CD14-positive monocyte (primary cell): ENCODE data around the gene NPR3. TPM values are rescaled to one million over a fixed set of nuclear protein-coding genes. Genes with fewer than 3 reads are reported as not detected.

Source experiments
- DNase-seq, 3 donors: peaks; one replicate each; pipeline ENCODE4 v3.0.0-alpha.2; 2011 to 2022
- H2AFZ ChIP-seq: 2 replicates; pipeline ENCODE4 v1.6.0; 2012; ENCODE audit warnings: mild to moderate bottlenecking, low read depth, low read length, inconsistent platforms; ENCODE audit not compliant: insufficient read depth, poor library complexity, severe bottlenecking
- H3K27ac ChIP-seq, 2 donors: 1 replicate in 1 of 2; 2 replicates in 1 of 2; pipeline ENCODE4 v1.5.1; 2012 to 2013; ENCODE audit warnings: low read length in 2 of 2, control low read depth in 1 of 2, inconsistent platforms in 1 of 2, low read depth in 1 of 2, mild to moderate bottlenecking in 1 of 2
- H3K27me3 ChIP-seq, 2 donors: one replicate each; pipeline versions ENCODE4 v1.6.0 to v1.6.1; 2011 to 2013; ENCODE audit warnings: low read length in 2 of 2; ENCODE audit not compliant: control insufficient read depth in 2 of 2, insufficient read depth in 2 of 2
- H3K36me3 ChIP-seq, 2 donors: replicated peaks in 1 of 2; 1 replicate in 1 of 2; 2 replicates in 1 of 2; pipeline versions ENCODE4 v1.5.1 to v1.6.1; 2012 to 2013; ENCODE audit warnings: low read length in 2 of 2, control low read depth in 1 of 2, inconsistent platforms in 1 of 2, mild to moderate bottlenecking in 1 of 2; ENCODE audit not compliant: insufficient read depth in 2 of 2, control insufficient read depth in 1 of 2
- H3K4me1 ChIP-seq, 2 donors: 1 replicate in 1 of 2; 2 replicates in 1 of 2; pipeline versions ENCODE4 v1.5.1 to v1.6.1; 2012 to 2013; ENCODE audit warnings: low read length in 2 of 2, control low read depth in 1 of 2, inconsistent platforms in 1 of 2, mild to moderate bottlenecking in 1 of 2, moderate library complexity in 1 of 2; ENCODE audit not compliant: insufficient read depth in 2 of 2, control insufficient read depth in 1 of 2
- H3K4me2 ChIP-seq: replicated peaks from 2 replicates; pipeline ENCODE3; 2012; ENCODE audit warnings: low read length, moderate library complexity, mild to moderate bottlenecking; ENCODE audit not compliant: poor library complexity, severe bottlenecking; ENCODE audit errors: extremely low read depth
- H3K4me3 ChIP-seq, 3 experiments: fragments of 200-600 bp in 1 of 3; sonication (generic) in 1 of 3; replicated peaks in 1 of 3; 1 replicate in 2 of 3; 2 replicates in 1 of 3; pipeline ENCODE4 v1.5.1; 2011 to 2013; ENCODE audit warnings: low read length in 3 of 3, mild to moderate bottlenecking in 3 of 3, control low read depth in 2 of 3, low read depth in 2 of 3, inconsistent platforms in 1 of 3, moderate library complexity in 1 of 3
- H3K79me2 ChIP-seq: 2 replicates; pipeline ENCODE4 v1.6.0; 2012; ENCODE audit warnings: mild to moderate bottlenecking, control low read depth, inconsistent platforms, low read length, moderate library complexity; ENCODE audit not compliant: insufficient read depth
- H3K9ac ChIP-seq: 2 replicates; pipeline ENCODE4 v1.6.0; 2017; ENCODE audit warnings: low read length, mild to moderate bottlenecking; ENCODE audit not compliant: insufficient read depth, poor library complexity, severe bottlenecking
- H3K9me3 ChIP-seq, 2 donors: replicated peaks in 1 of 2; 1 replicate in 1 of 2; 2 replicates in 1 of 2; pipeline versions ENCODE4 v1.5.1 to v1.6.1; 2012 to 2013; ENCODE audit warnings: low read length in 2 of 2, control low read depth in 1 of 2; ENCODE audit not compliant: control insufficient read depth in 1 of 2, insufficient read depth in 1 of 2
- H4K20me1 ChIP-seq: 2 replicates; pipeline ENCODE4 v1.6.0; 2012; ENCODE audit warnings: mild to moderate bottlenecking, low read length, control low read depth, moderate library complexity; ENCODE audit not compliant: insufficient read depth
- H3K27ac Mint-ChIP-seq, 7 donors: one replicate each; pipeline ENCODE4 v1.8.0; 2020; ENCODE audit warnings: mild to moderate bottlenecking in 7 of 7, mixed read lengths in 7 of 7, moderate library complexity in 6 of 7, inconsistent platforms in 2 of 7
- H3K27me3 Mint-ChIP-seq, 3 donors: one replicate each; pipeline ENCODE4 v1.8.0; 2021 to 2022; ENCODE audit warnings: low read depth in 3 of 3, mild to moderate bottlenecking in 3 of 3, mixed read lengths in 3 of 3, moderate library complexity in 3 of 3, inconsistent platforms in 1 of 3
- H3K36me3 Mint-ChIP-seq, 2 donors: one replicate each; pipeline ENCODE4 v1.8.0; 2020; ENCODE audit warnings: mixed read lengths in 2 of 2, inconsistent platforms in 1 of 2, mild to moderate bottlenecking in 1 of 2
- H3K4me1 Mint-ChIP-seq: one replicate; pipeline ENCODE4 v1.8.0; 2020; ENCODE audit warnings: mild to moderate bottlenecking, mixed read lengths
- H3K4me3 Mint-ChIP-seq, 2 donors: one replicate each; pipeline ENCODE4 v1.8.0; 2020; ENCODE audit warnings: mild to moderate bottlenecking in 2 of 2, mixed read lengths in 2 of 2, moderate library complexity in 1 of 2
- H3K9me3 Mint-ChIP-seq, 7 donors: one replicate each; pipeline ENCODE4 v1.8.0; 2020 to 2022; ENCODE audit warnings: mixed read lengths in 7 of 7, mild to moderate bottlenecking in 6 of 7, moderate library complexity in 6 of 7, inconsistent platforms in 2 of 7
- WGBS: methylation state at CpG from one replicate; pipeline ENCODE4 v1.1.5; 2013; ENCODE audit warnings: missing lambda C conversion rate; ENCODE audit not compliant: insufficient coverage; 5-methylcytosine and 5-hydroxymethylcytosine counted together
- intact Hi-C, 2 donors: fragments of 100-400 bp; cut with micrococcal nuclease; formaldehyde crosslinking; loops; one replicate each; pipeline versions ENCODE4 v1.15.0 to v1.15.1; 2023
- polyA plus RNA-seq, 3 donors: library from polyadenylated mRNA; depleted of rRNA in 1 of 3; unstranded in 2 of 3; stranded (reverse) in 1 of 3; fragments of 300-500 nt in 2 of 3; fragments of >200 nt in 1 of 3; fragmentation: Illumina TruSeq in 2 of 3; gene quantifications; 1 replicate in 2 of 3; 2 replicates in 1 of 3; pipeline ENCODE4 v1.2.3, GENCODE V29; 2012 to 2021
- TF ChIP-seq, protein P1 (sequence below): fragments of 200-600 bp; IDR thresholded peaks from one replicate; pipeline ENCODE4 v1.8.0; 2022; ENCODE audit warnings: antibody characterized with exemption, mild to moderate bottlenecking

The NPR3 gene
- polyA plus RNA-seq, 3 donors = not detected

DNA sequence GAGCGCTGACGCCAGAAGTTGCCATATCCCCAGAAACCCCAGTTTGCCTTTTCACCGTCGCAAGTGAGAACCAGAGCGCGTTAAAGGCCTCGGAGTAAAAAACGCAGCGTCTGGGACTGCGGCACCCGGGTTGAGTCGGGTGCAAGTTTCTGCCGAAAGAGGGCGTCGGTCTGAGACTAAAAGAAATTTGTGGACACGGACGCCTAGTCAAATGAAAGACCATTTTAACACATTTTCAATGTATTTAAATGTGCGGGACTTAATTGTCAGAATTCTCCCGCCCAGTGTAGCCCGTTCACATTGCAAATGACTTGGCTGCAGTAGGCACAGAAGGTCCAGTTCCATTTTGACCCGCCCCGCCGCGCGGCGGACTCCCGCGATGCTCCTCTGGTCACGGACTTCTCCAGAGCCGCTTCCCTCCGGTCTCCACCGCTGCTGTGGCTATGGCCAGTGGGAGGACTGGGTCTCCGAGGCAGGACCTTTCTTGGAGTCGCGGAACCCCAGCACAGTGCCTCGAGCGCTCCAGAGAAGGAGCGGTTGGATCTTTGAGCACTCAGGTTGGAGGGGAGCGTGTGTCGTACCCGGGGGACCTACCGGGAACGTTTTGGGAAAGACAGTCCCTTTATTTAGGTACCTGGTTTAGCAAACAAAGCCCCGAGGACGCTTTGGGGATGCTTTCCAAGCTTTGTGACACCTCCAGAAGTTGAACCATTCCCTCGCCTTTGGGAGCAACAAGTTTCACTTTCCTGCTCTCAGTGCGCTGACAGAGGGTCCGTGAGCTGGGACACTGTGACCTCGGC, 1.2 kb upstream of the NPR3 start:
- H3K4me3 ChIP-seq = peak overlapping the region; percentile 49 to 91 (median 50)
- TF ChIP-seq, protein P1, sequence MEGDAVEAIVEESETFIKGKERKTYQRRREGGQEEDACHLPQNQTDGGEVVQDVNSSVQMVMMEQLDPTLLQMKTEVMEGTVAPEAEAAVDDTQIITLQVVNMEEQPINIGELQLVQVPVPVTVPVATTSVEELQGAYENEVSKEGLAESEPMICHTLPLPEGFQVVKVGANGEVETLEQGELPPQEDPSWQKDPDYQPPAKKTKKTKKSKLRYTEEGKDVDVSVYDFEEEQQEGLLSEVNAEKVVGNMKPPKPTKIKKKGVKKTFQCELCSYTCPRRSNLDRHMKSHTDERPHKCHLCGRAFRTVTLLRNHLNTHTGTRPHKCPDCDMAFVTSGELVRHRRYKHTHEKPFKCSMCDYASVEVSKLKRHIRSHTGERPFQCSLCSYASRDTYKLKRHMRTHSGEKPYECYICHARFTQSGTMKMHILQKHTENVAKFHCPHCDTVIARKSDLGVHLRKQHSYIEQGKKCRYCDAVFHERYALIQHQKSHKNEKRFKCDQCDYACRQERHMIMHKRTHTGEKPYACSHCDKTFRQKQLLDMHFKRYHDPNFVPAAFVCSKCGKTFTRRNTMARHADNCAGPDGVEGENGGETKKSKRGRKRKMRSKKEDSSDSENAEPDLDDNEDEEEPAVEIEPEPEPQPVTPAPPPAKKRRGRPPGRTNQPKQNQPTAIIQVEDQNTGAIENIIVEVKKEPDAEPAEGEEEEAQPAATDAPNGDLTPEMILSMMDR = peak; percentile 68
- Mint-ChIP-seq H3K4me1 (peaks cover 62% of the 10 kb centered on the region), H3K36me3 (peaks cover 3 to 12% of the 10 kb centered on the region in 2 donors), H3K4me3 (peak overlapping the region; percentile 87 to 90), H3K27ac (peak overlapping the region in 1 of 7 donors; percentile 13), H3K9me3 (peaks cover 3 to 18% (median 9%) of the 10 kb centered on the region in 7 donors), H3K27me3 (peaks cover 63 to 73% (median 70%) of the 10 kb centered on the region in 3 donors)
- H3K4me1 ChIP-seq = peaks cover 50 to 61% of the 10 kb centered on the region in 2 donors
- peak; percentile 9 to 23 (median 18) for DNase-seq
- H4K20me1 ChIP-seq = no peaks in the 10 kb centered on the region
- H3K27me3 ChIP-seq = peaks cover 31 to 76% of the 10 kb centered on the region in 2 donors
- under 1% methylated on average over 46 of the region's 49 CpGs for WGBS
- H2AFZ ChIP-seq = peak overlapping the region; percentile 87
- peak overlapping the region; percentile 98 for H3K4me2 ChIP-seq
- H3K79me2 ChIP-seq = no peaks in the 10 kb centered on the region
- H3K36me3 ChIP-seq = no peaks in the 10 kb centered on the region
- H3K27ac ChIP-seq = no peak overlapping the region
- intact Hi-C loops = no loop called here
- peak overlapping the region; percentile 4 for H3K9ac ChIP-seq
- H3K9me3 ChIP-seq = peaks cover 0 to 26% of the 10 kb centered on the region in 2 donors

- Mint-ChIP-seq H3K27ac (no peak overlapping the region), H3K4me3 (peak overlapping the region; percentile 59 to 90), H3K36me3 (peaks cover 3 to 13% of the 10 kb centered on the region in 2 donors), H3K27me3 (peaks cover 75 to 83% (median 77%) of the 10 kb centered on the region in 3 donors), H3K9me3 (peaks cover 0 to 12% (median 3%) of the 10 kb centered on the region in 7 donors), H3K4me1 (peaks cover 62% of the 10 kb centered on the region)
- peak overlapping the region; percentile 71 for H3K4me2 ChIP-seq
- H3K9me3 ChIP-seq = peaks cover 0 to 26% of the 10 kb centered on the region in 2 donors
- no peaks in the 10 kb centered on the region for H3K36me3 ChIP-seq
- no peak for DNase-seq
- peak overlapping the region in 1 of 3 experiments; percentile 67 for H3K4me3 ChIP-seq
- H3K4me1 ChIP-seq = peaks cover 50 to 61% of the 10 kb centered on the region in 2 donors
- intact Hi-C loops = no loop called here
- H3K27ac ChIP-seq = no peak overlapping the region
- H3K9ac ChIP-seq = no peak overlapping the region
- H3K27me3 ChIP-seq = peaks cover 33 to 82% of the 10 kb centered on the region in 2 donors
- no CpG with 5 or more reads among the region's 10 CpGs for WGBS
- TF ChIP-seq, protein P1 = no peak
- H3K79me2 ChIP-seq = no peaks in the 10 kb centered on the region
- no peaks in the 10 kb centered on the region for H4K20me1 ChIP-seq
- H2AFZ ChIP-seq = peak overlapping the region; percentile 13
These were observed 200 bp downstream of the NPR3 start for GRCh38 chr5:32711362-32711680.
